K562 (cell line): Measurements from ENCODE around the gene BAK1. TPM values are rescaled to one million over a fixed set of nuclear protein-coding genes. Genes with fewer than 3 reads are reported as not detected.

Experiments
- ADNP ChIP-seq: fragments of 200-800 bp; sonication (Bioruptor generic); IDR thresholded peaks from 2 replicates; pipeline ENCODE4 v1.6.1; 2016; ENCODE audit warnings: missing genetic modification characterization, missing compliant biosample characterization
- C11orf30 ChIP-seq: fragments of 450-650 bp; IDR thresholded peaks from 2 replicates; pipeline ENCODE4 v1.6.1; 2016; ENCODE audit warnings: low read depth, mild to moderate bottlenecking
- FOSL1 ChIP-seq: fragments of 200-800 bp; sonication (Bioruptor generic); conservative IDR thresholded peaks from 2 replicates; pipeline ENCODE4 v1.6.1; 2016; ENCODE audit warnings: missing genetic modification characterization, missing compliant biosample characterization
- GMEB1 ChIP-seq: fragments of 250-450 bp; sonication (Bioruptor Pico); IDR thresholded peaks from 2 replicates; pipeline ENCODE4 v1.4.0; 2020; ENCODE audit warnings: mild to moderate bottlenecking
- HBP1 ChIP-seq: fragments of 450-650 bp; formaldehyde crosslinking; IDR thresholded peaks from 2 replicates; pipeline ENCODE4 v1.4.0; 2022; ENCODE audit warnings: missing genetic modification characterization
- MNT ChIP-seq, 2 experiments: fragments of 450-650 bp; conservative IDR thresholded peaks; 2 replicates each; pipeline ENCODE4 v1.6.1; 2017; ENCODE audit warnings: mild to moderate bottlenecking in 2 of 2, moderate library complexity in 2 of 2
- NCOA6 ChIP-seq: fragments of 450-650 bp; IDR thresholded peaks from 2 replicates; pipeline ENCODE4 v1.6.1; 2017; ENCODE audit warnings: mild to moderate bottlenecking
- NFE2 ChIP-seq: IDR thresholded peaks from 2 replicates; pipeline ENCODE4 v1.6.1; 2014; ENCODE audit warnings: antibody characterized with exemption, low read depth
- NKRF ChIP-seq: fragments of 450-650 bp; IDR thresholded peaks from 2 replicates; pipeline ENCODE4 v1.6.1; 2016; ENCODE audit warnings: borderline replicate concordance
- NR2F6 ChIP-seq: fragments of 450-650 bp; formaldehyde crosslinking; IDR thresholded peaks from 2 replicates; pipeline ENCODE4 v1.4.0; 2020; ENCODE audit warnings: mild to moderate bottlenecking
- PHB2 ChIP-seq: fragments of 450-650 bp; IDR thresholded peaks from 2 replicates; pipeline ENCODE4 v1.6.1; 2017; ENCODE audit warnings: low read depth
- POLR2AphosphoS2 ChIP-seq: IDR thresholded peaks from 2 replicates; pipeline ENCODE4 v1.6.1; 2012; ENCODE audit warnings: low read length, improper control_type of control experiment
- POLR3A ChIP-seq: IDR thresholded peaks from 2 replicates; pipeline ENCODE4 v1.6.1; 2011; ENCODE audit warnings: borderline replicate concordance, mild to moderate bottlenecking, moderate library complexity; ENCODE audit not compliant: insufficient read length, insufficient read depth; ENCODE audit errors: extremely low read depth
- RCOR1 ChIP-seq, 2 experiments: IDR thresholded peaks; 2 replicates each; pipeline ENCODE4 v1.6.1; 2012; ENCODE audit warnings: low read depth in 2 of 2, low read length in 2 of 2, borderline replicate concordance in 1 of 2, improper control_type of control experiment in 1 of 2
- RREB1 ChIP-seq: fragments of 250-450 bp; sonication (Bioruptor Pico); IDR thresholded peaks from 2 replicates; pipeline ENCODE4 v1.4.0; 2020
- ZNF76 ChIP-seq: fragments of 250-450 bp; sonication (Bioruptor Pico); IDR thresholded peaks from 2 replicates; pipeline ENCODE4 v1.4.0; 2020; ENCODE audit warnings: mild to moderate bottlenecking, moderate library complexity, borderline replicate concordance
- ZNF764 ChIP-seq: fragments of 250-450 bp; sonication (Bioruptor Pico); IDR thresholded peaks from 2 replicates; pipeline ENCODE4 v1.4.0; 2020; ENCODE audit warnings: low read depth, mild to moderate bottlenecking, moderate library complexity
- polyA plus RNA-seq, 8 experiments: library from polyadenylated mRNA; depleted of rRNA in 4 of 8; stranded (reverse) in 5 of 8; unstranded in 3 of 8; fragments of >200 nt; fragmentation: Nextera tagmentation in 2 of 8; fragmentation: Illumina TruSeq in 1 of 8; extraction: Ambion mirVana in 2 of 8; extraction: Trizol in 1 of 8; gene quantifications; 2 replicates each; pipeline versions ENCODE4 v1.2.1 to v1.2.3, GENCODE V29; 2011 to 2014; ENCODE audit warnings: inconsistent platforms in 1 of 8, missing spikeins in 1 of 8
- total RNA-seq, 7 experiments: library from RNA; depleted of rRNA in 6 of 7; stranded (reverse); fragments of >200 nt in 6 of 7; fragmentation: Illumina TruSeq in 2 of 7; extraction: Trizol in 2 of 7; gene quantifications; 2 replicates each; pipeline versions ENCODE4 v1.2.1 to v1.2.3, GENCODE V29; 2011 to 2021; ENCODE audit warnings: low replicate concordance in 1 of 7

Gene BAK1
- total and polyA plus RNA-seq, 9 of the 15 experiments (the other 6 are each of a cell fraction or from before 2014, with no cell fraction given), result 5.4 to 30.7 (median 18.9) TPM

GRCh38 chr6:33607784-33608161, 27.7 kb upstream of the BAK1 start (continued):
- TF ChIP-seq NKRF, result no peak
- TF ChIP-seq PHB2, result no peak
- no peak for TF ChIP-seq NR2F6 (CRISPR knock-in tag)
- no peak for TF ChIP-seq POLR2AphosphoS2
- TF ChIP-seq RREB1 (CRISPR knock-in tag), result no peak
- TF ChIP-seq NFE2, result no peak
- no peak for TF ChIP-seq ZNF76 (CRISPR knock-in tag)
- TF ChIP-seq HBP1, result no peak
- peak; percentile 73; the same call in 1 of the 2 replicates for TF ChIP-seq ADNP (tag)
- no peak for TF ChIP-seq FOSL1 (tag)
- TF ChIP-seq MNT (conservative IDR thresholded peaks at IDR 0.05), result no peak
- TF ChIP-seq C11orf30, result no peak
- TF ChIP-seq NCOA6, result no peak
- TF ChIP-seq ZNF764, result no peak
- no peak for TF ChIP-seq GMEB1
- peak in 1 of 2 experiments; percentile 60; a peak in 2 of 4 replicates for TF ChIP-seq RCOR1 (IDR thresholded peaks at IDR 0.05; ENCODE audit: borderline replicate concordance in 1 of 2, low read depth in 2 of 2, low read length in 2 of 2)
- TF ChIP-seq POLR3A, result no peak
